ENCODE measurements around the gene TFF2.
A peak's percentile ranks its signal among the peaks of the same experiment; 100 is the strongest.

TFF2 gene

GRCh38 chr21:42384156-42384945, 33.6 kb upstream of the TFF2 start:
- Histone ChIP-seq H3K9me3 (ENCODE audit: control insufficient read depth in 2 of 2, low read length in 2 of 2) (peaks cover 0 to 4% of the 10 kb centered on the region in 2 donors), H3K27me3 (ENCODE audit: control insufficient read depth in 2 of 2, insufficient read depth in 2 of 2, low read length in 2 of 2) (no peaks in the 10 kb centered on the region), H3K36me3 (ENCODE audit: control insufficient read depth in 2 of 2, insufficient read depth in 2 of 2, low read length in 2 of 2) (no peaks in the 10 kb centered on the region), H3K4me3 (ENCODE audit: low read length in 2 of 2) (no peak overlapping the region), H3K9ac (ENCODE audit: low read depth in 1 of 2, low read length in 2 of 2) (peak overlapping the region in 1 of 2 donors; percentile 50), H3K27ac (ENCODE audit: low read depth in 2 of 2, low read length in 2 of 2) (peak overlapping the region; percentile 72 to 85), H3K4me1 (ENCODE audit: control insufficient read depth in 2 of 2, insufficient read depth in 2 of 2, low read length in 2 of 2) (peaks cover 16 to 30% of the 10 kb centered on the region in 2 donors)

GRCh38 chr21:42383331-42383730, 32.5 kb upstream of the TFF2 start:
- no peaks in the 10 kb centered on the region for H3K27me3 ChIP-seq (ENCODE audit: control insufficient read depth in 2 of 2, insufficient read depth in 2 of 2, low read length in 2 of 2)
- no peaks in the 10 kb centered on the region for H3K36me3 ChIP-seq (ENCODE audit: control insufficient read depth in 2 of 2, insufficient read depth in 2 of 2, low read length in 2 of 2)
- no peak overlapping the region for H3K4me3 ChIP-seq (ENCODE audit: low read length in 2 of 2)
- H3K27ac ChIP-seq (ENCODE audit: low read depth in 2 of 2, low read length in 2 of 2): peak overlapping the region; percentile 45 to 72
- peaks cover 11 to 29% of the 10 kb centered on the region in 2 donors for H3K4me1 ChIP-seq (ENCODE audit: control insufficient read depth in 2 of 2, insufficient read depth in 2 of 2, low read length in 2 of 2)
- H3K9ac ChIP-seq (ENCODE audit: low read depth in 1 of 2, low read length in 2 of 2): peak overlapping the region in 1 of 2 donors; percentile 50
- peaks cover 0 to 4% of the 10 kb centered on the region in 2 donors for H3K9me3 ChIP-seq (ENCODE audit: control insufficient read depth in 2 of 2, low read length in 2 of 2)

- Histone ChIP-seq H3K9ac (ENCODE audit: low read depth in 1 of 2, low read length in 2 of 2) (no peak overlapping the region), H3K27ac (ENCODE audit: low read depth in 2 of 2, low read length in 2 of 2) (no peak overlapping the region), H3K4me3 (ENCODE audit: low read length in 2 of 2) (no peak overlapping the region), H3K9me3 (ENCODE audit: control insufficient read depth in 2 of 2, low read length in 2 of 2) (peaks cover 0 to 4% of the 10 kb centered on the region in 2 donors), H3K27me3 (ENCODE audit: control insufficient read depth in 2 of 2, insufficient read depth in 2 of 2, low read length in 2 of 2) (no peaks in the 10 kb centered on the region), H3K4me1 (ENCODE audit: control insufficient read depth in 2 of 2, insufficient read depth in 2 of 2, low read length in 2 of 2) (peaks cover 11 to 31% of the 10 kb centered on the region in 2 donors), H3K36me3 (ENCODE audit: control insufficient read depth in 2 of 2, insufficient read depth in 2 of 2, low read length in 2 of 2) (no peaks in the 10 kb centered on the region)
Measured at GRCh38 chr21:42382915-42383314, 32.1 kb upstream of the TFF2 start.

GRCh38 chr21:42381347-42381984, 30.7 kb upstream of the TFF2 start:
- Histone ChIP-seq H3K27ac (ENCODE audit: low read depth in 2 of 2, low read length in 2 of 2) (no peak overlapping the region), H3K4me3 (ENCODE audit: low read length in 2 of 2) (no peak overlapping the region), H3K4me1 (ENCODE audit: control insufficient read depth in 2 of 2, insufficient read depth in 2 of 2, low read length in 2 of 2) (peaks cover 14 to 39% of the 10 kb centered on the region in 2 donors), H3K36me3 (ENCODE audit: control insufficient read depth in 2 of 2, insufficient read depth in 2 of 2, low read length in 2 of 2) (no peaks in the 10 kb centered on the region), H3K27me3 (ENCODE audit: control insufficient read depth in 2 of 2, insufficient read depth in 2 of 2, low read length in 2 of 2) (peaks cover 0 to 3% of the 10 kb centered on the region in 2 donors), H3K9ac (ENCODE audit: low read depth in 1 of 2, low read length in 2 of 2) (no peak overlapping the region), H3K9me3 (ENCODE audit: control insufficient read depth in 2 of 2, low read length in 2 of 2) (peaks cover 0 to 4% of the 10 kb centered on the region in 2 donors)

- Histone ChIP-seq H3K9ac (ENCODE audit: low read depth in 1 of 2, low read length in 2 of 2) (no peak overlapping the region), H3K4me1 (ENCODE audit: control insufficient read depth in 2 of 2, insufficient read depth in 2 of 2, low read length in 2 of 2) (peaks cover 22 to 32% of the 10 kb centered on the region in 2 donors), H3K36me3 (ENCODE audit: control insufficient read depth in 2 of 2, insufficient read depth in 2 of 2, low read length in 2 of 2) (no peaks in the 10 kb centered on the region), H3K9me3 (ENCODE audit: control insufficient read depth in 2 of 2, low read length in 2 of 2) (peaks cover 0 to 4% of the 10 kb centered on the region in 2 donors), H3K27ac (ENCODE audit: low read depth in 2 of 2, low read length in 2 of 2) (no peak overlapping the region), H3K4me3 (ENCODE audit: low read length in 2 of 2) (no peak overlapping the region), H3K27me3 (ENCODE audit: control insufficient read depth in 2 of 2, insufficient read depth in 2 of 2, low read length in 2 of 2) (peaks cover 0 to 3% of the 10 kb centered on the region in 2 donors)
Measured at GRCh38 chr21:42379426-42380215, 28.8 kb upstream of the TFF2 start.

GRCh38 chr21:42378418-42378817, 27.6 kb upstream of the TFF2 start:
- peaks cover 0 to 3% of the 10 kb centered on the region in 2 donors for H3K27me3 ChIP-seq (ENCODE audit: control insufficient read depth in 2 of 2, insufficient read depth in 2 of 2, low read length in 2 of 2)
- H3K4me3 ChIP-seq (ENCODE audit: low read length in 2 of 2): no peak overlapping the region
- no peaks in the 10 kb centered on the region for H3K36me3 ChIP-seq (ENCODE audit: control insufficient read depth in 2 of 2, insufficient read depth in 2 of 2, low read length in 2 of 2)
- no peak overlapping the region for H3K27ac ChIP-seq (ENCODE audit: low read depth in 2 of 2, low read length in 2 of 2)
- H3K4me1 ChIP-seq (ENCODE audit: control insufficient read depth in 2 of 2, insufficient read depth in 2 of 2, low read length in 2 of 2): peaks cover 20 to 21% of the 10 kb centered on the region in 2 donors
- H3K9me3 ChIP-seq (ENCODE audit: control insufficient read depth in 2 of 2, low read length in 2 of 2): peaks cover 0 to 4% of the 10 kb centered on the region in 2 donors
- no peak overlapping the region for H3K9ac ChIP-seq (ENCODE audit: low read depth in 1 of 2, low read length in 2 of 2)

GRCh38 chr21:42377951-42378340, 27.2 kb upstream of the TFF2 start:
- Histone ChIP-seq H3K9me3 (ENCODE audit: control insufficient read depth in 2 of 2, low read length in 2 of 2) (peaks cover 0 to 4% of the 10 kb centered on the region in 2 donors), H3K27me3 (ENCODE audit: control insufficient read depth in 2 of 2, insufficient read depth in 2 of 2, low read length in 2 of 2) (peaks cover 0 to 3% of the 10 kb centered on the region in 2 donors), H3K36me3 (ENCODE audit: control insufficient read depth in 2 of 2, insufficient read depth in 2 of 2, low read length in 2 of 2) (no peaks in the 10 kb centered on the region), H3K9ac (ENCODE audit: low read depth in 1 of 2, low read length in 2 of 2) (no peak overlapping the region), H3K4me1 (ENCODE audit: control insufficient read depth in 2 of 2, insufficient read depth in 2 of 2, low read length in 2 of 2) (peaks cover 20% of the 10 kb centered on the region in 2 donors), H3K27ac (ENCODE audit: low read depth in 2 of 2, low read length in 2 of 2) (no peak overlapping the region), H3K4me3 (ENCODE audit: low read length in 2 of 2) (no peak overlapping the region)

- Histone ChIP-seq H3K27me3 (ENCODE audit: control insufficient read depth in 2 of 2, insufficient read depth in 2 of 2, low read length in 2 of 2) (peaks cover 0 to 3% of the 10 kb centered on the region in 2 donors), H3K4me3 (ENCODE audit: low read length in 2 of 2) (peak overlapping the region; percentile 52 to 62), H3K4me1 (ENCODE audit: control insufficient read depth in 2 of 2, insufficient read depth in 2 of 2, low read length in 2 of 2) (peaks cover 20% of the 10 kb centered on the region in 2 donors), H3K9ac (ENCODE audit: low read depth in 1 of 2, low read length in 2 of 2) (peak overlapping the region in 1 of 2 donors; percentile 77), H3K9me3 (ENCODE audit: control insufficient read depth in 2 of 2, low read length in 2 of 2) (peaks cover 0 to 4% of the 10 kb centered on the region in 2 donors), H3K27ac (ENCODE audit: low read depth in 2 of 2, low read length in 2 of 2) (peak overlapping the region in 1 of 2 donors; percentile 88), H3K36me3 (ENCODE audit: control insufficient read depth in 2 of 2, insufficient read depth in 2 of 2, low read length in 2 of 2) (no peaks in the 10 kb centered on the region)
Measured at GRCh38 chr21:42377211-42377950, 26.6 kb upstream of the TFF2 start.

GRCh38 chr21:42376338-42376982, 25.7 kb upstream of the TFF2 start:
- Histone ChIP-seq H3K27me3 (ENCODE audit: control insufficient read depth in 2 of 2, insufficient read depth in 2 of 2, low read length in 2 of 2) (peaks cover 0 to 3% of the 10 kb centered on the region in 2 donors), H3K4me3 (ENCODE audit: low read length in 2 of 2) (peak overlapping the region; percentile 52 to 62), H3K27ac (ENCODE audit: low read depth in 2 of 2, low read length in 2 of 2) (peak overlapping the region; percentile 82 to 88), H3K9ac (ENCODE audit: low read depth in 1 of 2, low read length in 2 of 2) (peak overlapping the region; percentile 41 to 77), H3K4me1 (ENCODE audit: control insufficient read depth in 2 of 2, insufficient read depth in 2 of 2, low read length in 2 of 2) (peaks cover 20% of the 10 kb centered on the region in 2 donors), H3K36me3 (ENCODE audit: control insufficient read depth in 2 of 2, insufficient read depth in 2 of 2, low read length in 2 of 2) (no peaks in the 10 kb centered on the region), H3K9me3 (ENCODE audit: control insufficient read depth in 2 of 2, low read length in 2 of 2) (no peaks in the 10 kb centered on the region)

All from mucosa of rectum (tissue), 2 donors.